EL (cell line): Measurements from ENCODE around the gene C5orf47.

Experiments used
- DNase-seq: peaks from one replicate; pipeline ENCODE4 v3.0.0-alpha.2; 2016

The C5orf47 gene, protein sequence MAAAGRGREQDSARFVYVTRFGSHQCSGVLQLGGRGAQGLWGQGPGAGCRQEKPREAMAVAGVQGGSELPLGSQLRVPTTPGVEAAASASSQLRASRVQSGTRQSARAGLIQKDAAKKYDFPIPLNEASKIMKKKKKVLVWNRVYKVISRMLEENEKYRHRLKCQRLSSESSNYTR

DNA sequence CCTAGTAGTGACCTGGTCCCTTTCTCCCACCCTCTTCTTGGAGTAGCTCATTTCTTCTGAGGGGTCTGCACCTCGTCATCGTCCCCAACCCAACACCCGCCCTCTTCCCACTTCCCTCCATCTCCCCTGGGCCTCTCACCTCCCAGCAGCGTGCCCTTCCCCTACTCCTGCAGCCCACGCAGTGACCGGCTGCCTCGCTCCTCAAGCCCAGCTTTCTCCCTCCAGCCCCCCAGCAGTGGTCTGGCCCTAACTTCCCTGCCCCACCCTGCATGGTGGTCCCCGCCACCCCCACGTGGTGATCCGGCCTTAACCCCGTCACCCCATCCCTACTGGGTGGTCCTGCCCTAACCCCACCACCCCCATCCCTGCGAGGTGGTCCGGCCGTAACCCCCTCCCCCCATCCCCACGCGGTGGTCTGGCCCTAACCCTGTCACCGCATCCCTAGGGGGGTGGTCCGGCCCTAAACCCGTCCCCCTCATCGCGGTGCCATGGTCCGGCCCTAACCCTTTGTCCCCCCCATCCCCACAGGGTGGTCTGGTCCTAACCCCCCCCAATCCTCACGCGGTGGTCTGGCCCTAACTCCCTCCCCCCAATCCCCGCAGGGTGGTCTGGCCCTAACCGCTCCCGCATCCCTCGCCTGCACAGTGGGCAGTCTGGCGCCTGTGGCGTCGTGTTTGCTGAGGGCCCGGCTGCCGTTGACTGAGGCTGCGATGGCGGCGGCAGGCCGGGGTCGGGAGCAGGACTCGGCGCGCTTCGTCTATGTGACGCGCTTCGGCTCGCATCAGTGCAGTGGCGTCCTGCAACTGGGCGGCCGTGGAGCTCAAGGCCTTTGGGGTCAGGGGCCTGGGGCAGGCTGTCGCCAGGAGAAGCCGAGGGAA is at the start of gene C5orf47:
Gene C5orf47, plus strand, starts transcription at position 617 of the 878 bp plus-strand sequence. Its CDS starts 94 bp downstream, at position 711.
- no peak for DNase-seq

DNA sequence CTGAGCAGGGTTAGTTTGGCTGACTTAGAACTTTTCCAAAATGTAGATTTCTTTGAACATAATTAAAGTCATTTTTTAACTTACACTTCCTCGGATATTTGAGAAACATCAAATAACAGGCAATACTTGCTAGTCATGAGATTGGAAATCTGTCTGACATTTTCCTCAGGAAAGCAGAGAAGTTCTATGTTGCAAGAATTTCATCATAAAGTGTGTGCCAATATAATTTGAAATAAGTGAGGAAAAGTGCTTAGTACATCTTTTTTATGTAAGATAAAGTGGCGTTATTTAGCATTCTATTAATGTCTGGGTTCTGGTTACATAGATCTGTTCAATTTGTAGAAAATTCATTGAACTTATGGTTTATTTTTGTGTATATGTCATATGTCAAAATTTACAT is 48.7 kb upstream of the C5orf47 start:
- no peak for DNase-seq

DNA sequence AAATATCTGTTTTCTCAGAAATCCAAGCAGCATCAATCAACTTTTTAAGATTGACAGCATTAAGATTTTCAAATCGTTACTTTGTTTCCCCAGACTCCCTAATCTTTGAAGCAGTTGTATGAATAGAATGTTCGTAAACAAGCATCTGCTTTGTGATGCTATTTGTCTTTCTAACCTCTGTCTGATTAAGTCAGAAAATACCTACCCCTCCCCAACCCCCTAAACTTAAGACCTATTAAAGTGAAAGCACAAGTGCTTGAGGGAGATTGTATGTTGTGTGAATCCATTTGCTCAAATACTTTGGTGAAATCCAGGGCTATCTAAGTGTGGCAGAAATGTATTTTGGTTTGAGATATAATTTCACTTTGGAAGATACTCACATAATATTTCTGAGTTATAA is 47.9 kb upstream of the C5orf47 start:
- DNase-seq = no peak

DNA sequence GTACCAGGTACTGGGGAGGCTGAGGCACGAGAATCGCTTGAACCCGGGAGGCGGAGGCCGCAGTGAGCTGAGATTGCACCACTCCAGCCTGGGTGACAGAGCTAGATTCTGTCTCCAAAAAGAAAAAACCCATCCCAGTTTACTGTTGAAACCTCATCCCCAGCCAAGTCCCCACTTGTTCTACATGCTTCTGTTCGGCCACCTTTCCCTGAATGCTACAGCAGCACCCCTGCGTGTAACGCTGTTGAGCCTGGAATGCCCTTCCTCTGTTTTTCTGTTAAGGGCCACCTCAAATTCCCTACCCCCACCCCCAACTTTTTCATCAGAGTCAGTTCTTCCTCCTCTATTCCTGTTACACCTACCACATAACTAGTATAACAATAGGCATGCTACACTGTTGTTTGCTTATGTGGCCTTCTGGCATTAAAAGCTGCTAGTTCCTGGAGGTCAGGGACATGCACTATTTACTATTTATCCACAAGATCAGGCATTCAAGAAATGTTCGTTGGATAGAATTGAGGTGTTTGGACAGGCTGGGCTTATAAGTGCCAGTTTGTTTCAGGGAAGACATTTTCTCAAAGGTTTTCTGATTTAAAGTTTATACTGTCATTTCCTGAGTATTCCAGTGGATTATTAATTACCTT is 47.1 kb upstream of the C5orf47 start:
- no peak for DNase-seq

DNA sequence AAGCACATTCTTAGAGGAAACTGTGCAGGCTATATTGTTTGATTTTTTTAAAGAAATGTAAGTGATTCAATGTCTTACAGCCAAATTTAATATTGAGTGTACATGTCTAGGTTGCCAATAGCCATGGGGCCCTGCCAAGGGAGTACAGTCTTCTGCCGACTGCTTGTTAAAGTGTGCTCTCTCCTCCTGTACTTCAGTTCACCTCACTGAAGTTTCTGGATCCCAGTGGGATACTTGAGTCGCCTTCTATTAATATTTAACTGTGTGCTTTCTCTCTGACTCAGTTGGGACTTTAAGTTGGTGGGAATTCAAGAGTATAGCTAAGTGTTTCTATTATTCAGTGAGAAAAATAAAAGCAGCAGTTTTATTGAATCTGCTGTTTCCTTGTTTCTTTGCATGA is 44.5 kb upstream of the C5orf47 start:
- no peak for DNase-seq

DNA sequence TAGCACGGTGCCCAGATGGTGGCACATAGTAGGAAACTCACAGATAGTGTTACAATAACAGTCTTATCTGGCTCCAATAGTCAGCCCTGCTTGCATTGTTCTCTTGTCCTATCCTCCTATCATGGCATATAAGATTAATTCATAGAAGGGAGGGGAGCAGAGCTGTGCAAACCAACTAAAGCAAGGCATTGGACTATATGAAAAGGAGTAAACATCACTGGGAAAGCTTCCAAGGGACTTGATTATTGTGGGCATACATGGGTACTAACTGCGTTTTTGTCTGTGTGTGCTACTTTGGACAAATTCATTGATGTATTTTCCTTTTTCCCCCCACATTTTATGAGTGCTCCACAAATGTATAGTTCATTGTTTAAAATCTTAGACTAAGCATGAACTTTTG is 43.8 kb upstream of the C5orf47 start:
- no peak for DNase-seq

- no peak for DNase-seq
Measured at GRCh38 chr5:173946323-173946722, 42.6 kb upstream of the C5orf47 start.

DNA sequence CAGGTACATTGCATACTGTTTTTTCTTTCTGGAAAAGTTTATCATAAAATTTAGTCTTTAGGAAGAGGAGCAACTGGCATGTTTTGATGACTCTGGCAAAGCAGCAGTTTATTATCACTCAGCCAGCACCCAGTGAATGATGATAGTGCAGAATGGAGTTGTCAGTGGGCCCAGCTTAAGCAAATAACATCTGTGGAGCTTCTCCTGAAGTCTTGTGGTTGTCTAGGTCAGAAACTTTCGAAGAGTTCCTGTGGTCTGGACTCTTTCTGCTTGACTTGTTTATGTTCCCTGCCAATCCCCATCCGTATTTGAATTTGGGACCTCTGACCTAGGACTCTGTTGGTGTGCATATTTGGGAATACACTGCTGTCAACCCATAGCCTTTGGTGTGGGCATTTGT is 38.1 kb upstream of the C5orf47 start:
- DNase-seq = no peak

DNA sequence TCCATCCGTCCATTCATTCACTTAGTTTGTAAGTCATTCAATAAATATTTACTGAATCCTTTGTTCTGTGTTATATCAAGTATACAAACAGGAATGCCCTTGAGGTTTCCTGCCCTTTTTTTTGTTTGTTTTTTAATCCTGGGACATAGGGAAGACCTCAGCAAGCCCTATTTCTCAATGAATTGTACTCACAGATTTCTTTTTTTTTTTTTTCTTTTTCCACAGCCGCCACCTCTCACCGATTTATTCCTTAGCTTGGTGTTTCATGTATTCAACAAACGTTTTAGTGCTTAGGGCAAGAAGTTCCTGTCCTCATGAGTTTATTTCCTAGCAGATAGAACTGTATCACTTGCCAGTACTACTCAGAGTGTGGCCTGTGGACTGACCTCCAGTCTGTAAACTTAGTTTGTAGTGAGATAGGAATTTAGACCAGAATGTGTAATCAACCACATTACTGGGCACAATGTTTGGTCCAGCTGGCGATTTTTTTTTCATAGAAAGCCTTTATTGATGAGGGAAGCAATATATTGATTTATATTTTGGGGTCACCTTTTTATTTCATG is 35.4 kb upstream of the C5orf47 start:
- peak; percentile 76 for DNase-seq

DNA sequence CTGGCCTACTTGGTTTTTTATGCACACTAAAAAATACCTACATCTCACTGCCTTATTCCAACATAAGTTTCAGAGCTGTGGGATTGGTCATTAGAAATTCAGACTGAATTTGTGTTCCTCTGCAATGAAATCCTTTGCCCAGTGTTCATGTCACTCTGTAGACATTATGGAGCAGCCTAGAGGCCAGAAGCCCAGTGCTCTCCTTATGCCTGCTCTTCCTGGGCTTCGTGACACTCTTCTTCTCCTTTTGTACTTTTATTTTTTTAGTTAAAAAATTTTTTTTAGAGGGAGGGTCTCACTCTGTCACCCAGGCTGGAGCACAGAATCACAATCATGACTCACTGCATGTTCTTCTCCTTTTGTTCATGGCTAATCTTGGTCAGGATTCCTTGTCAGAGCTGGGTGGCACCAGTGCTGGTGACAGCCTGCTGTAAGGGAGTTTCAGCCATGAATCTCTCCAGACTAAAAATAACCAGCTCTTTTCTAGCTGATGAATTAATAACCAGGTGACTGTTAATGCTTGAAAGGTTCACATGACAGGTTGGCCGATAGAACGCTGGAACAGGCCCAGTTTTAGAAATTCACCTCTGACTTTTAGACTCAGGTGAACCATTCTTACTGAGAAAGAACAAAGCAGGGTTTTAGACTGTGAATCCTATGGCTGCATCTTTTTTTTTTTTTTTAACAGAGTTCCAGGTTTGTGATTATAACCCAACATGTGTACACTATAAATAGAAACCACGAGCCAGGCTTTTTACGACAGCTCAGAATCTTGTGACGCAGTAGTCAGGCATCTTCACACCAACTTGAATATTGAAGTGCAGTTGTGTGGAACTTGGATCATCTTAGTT is 34.1 kb upstream of the C5orf47 start:
- DNase-seq = peak; percentile 74

- DNase-seq = no peak
Measured at GRCh38 chr5:173960986-173961385, 28.0 kb upstream of the C5orf47 start.

DNA sequence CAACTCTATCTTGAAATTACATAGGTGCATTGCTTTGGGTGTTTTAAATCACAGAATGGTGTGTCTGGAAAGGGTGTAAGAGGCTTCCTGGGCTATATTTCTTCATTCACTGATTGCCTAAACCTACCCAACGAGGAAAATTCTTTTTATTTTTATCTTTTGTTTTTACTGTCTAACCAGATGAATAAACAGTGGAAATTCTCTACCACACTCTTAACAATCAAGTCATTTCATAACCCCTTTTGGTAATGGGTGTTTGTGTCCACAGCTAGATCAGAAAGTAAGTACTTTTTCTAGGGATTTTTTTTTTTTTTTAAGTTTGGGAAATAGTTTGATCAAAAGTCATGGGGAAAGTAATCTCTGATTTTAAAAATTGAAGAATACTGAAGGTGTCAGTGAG is 27.6 kb upstream of the C5orf47 start:
- no peak for DNase-seq

DNA sequence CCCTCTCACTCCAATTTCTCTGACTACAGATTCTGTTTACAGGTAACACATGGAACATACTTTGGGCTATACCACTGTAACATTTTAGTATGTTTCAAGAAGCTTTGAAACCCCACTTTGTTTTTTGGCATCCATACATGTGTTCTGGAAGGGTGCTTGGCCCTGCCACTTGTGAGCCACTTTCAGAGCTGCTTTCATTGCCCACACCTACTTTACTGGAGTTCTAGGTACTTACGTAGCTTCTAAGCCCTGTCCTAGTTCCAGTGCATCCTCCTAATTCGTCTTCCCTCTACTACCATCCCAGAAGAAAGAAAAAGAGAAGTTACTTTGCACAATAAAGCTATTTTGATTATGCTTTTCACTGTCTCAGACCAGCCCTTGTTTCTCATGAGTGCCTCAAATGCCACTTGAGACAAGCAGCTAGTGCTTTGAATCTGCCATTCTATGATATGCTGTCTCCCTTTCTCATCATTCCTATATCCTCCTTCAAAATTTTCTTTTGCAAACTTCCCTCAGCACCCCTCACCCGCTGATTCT is 26.5 kb upstream of the C5orf47 start:
- DNase-seq = no peak

GRCh38 chr5:173963182-173963838 is 25.7 kb upstream of the C5orf47 start:
- DNase-seq = peak; percentile 69

DNA sequence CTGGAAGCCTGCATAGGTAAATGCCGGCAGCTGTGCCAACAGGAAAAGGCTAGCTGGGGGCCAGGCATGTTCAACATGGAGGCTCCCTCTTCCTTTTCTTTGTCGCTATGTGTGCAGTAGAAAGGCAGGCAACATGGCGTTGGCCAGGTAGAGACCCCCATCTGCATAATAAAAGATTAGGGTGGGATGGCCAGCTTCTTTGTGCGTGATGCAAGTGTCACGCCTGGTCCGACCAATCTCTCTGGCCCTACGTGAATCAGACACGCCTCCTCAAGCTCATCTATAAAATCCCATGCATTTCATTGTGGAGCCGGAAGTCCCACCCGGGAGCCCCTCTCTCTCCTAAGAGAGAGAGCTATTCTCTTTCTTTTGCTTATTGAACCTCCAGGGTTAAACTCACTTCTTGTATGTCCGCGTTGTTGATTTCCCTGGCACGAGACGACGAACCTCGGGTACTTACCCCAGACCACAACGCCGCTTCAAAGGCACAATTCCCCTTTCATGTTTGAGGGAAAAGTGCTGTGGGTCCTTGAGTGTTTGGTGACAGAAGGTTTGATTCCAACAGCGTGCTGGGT is 25.0 kb upstream of the C5orf47 start:
- DNase-seq = peak; percentile 26

GRCh38 chr5:173964506-173964905 is 24.5 kb upstream of the C5orf47 start:
- DNase-seq = no peak

GRCh38 chr5:173967241-173967640 is 21.7 kb upstream of the C5orf47 start:
- DNase-seq = no peak

GRCh38 chr5:173968154-173968797 is 20.7 kb upstream of the C5orf47 start:
- no peak for DNase-seq

- peak; percentile 59 for DNase-seq
Measured at GRCh38 chr5:173969167-173970049, 19.6 kb upstream of the C5orf47 start.
